Osteoblast (primary cell): ENCODE measurements around the gene ARHGAP4. TPM values are rescaled to one million over a fixed set of nuclear protein-coding genes. Genes with fewer than 3 reads are reported as not detected.

Experiments
- DNase-seq: peaks from one replicate; pipeline ENCODE4 v3.0.0; 2011; ENCODE audit warnings: low spot score, mixed read lengths; ENCODE audit not compliant: insufficient read length; ENCODE audit errors: missing footprints
- H2AFZ ChIP-seq: 2 replicates; pipeline ENCODE4 v1.6.0; 2011; ENCODE audit warnings: mild to moderate bottlenecking, low read length
- H3K27ac ChIP-seq: 2 replicates; pipeline ENCODE4 v1.5.1; 2011; ENCODE audit warnings: mild to moderate bottlenecking, low read depth, low read length, moderate library complexity
- H3K27me3 ChIP-seq: 2 replicates; pipeline ENCODE4 v1.6.0; 2012; ENCODE audit warnings: mild to moderate bottlenecking, control low read depth, inconsistent platforms, low read length, moderate library complexity; ENCODE audit not compliant: insufficient read depth
- H3K36me3 ChIP-seq: 2 replicates; pipeline ENCODE4 v1.5.1; 2011; ENCODE audit warnings: mild to moderate bottlenecking, low read length, control low read depth, moderate library complexity; ENCODE audit not compliant: insufficient read depth
- H3K4me1 ChIP-seq: 2 replicates; pipeline ENCODE4 v1.5.1; 2011; ENCODE audit warnings: mild to moderate bottlenecking, low read length, control low read depth, moderate library complexity; ENCODE audit not compliant: insufficient read depth
- H3K4me2 ChIP-seq: 2 replicates; pipeline ENCODE4 v1.6.0; 2011; ENCODE audit warnings: mild to moderate bottlenecking, low read length; ENCODE audit not compliant: insufficient read depth
- H3K4me3 ChIP-seq: fragments of 200-600 bp; sonication (generic); 3 replicates; pipeline ENCODE4 v1.5.1; 2012; ENCODE audit warnings: mild to moderate bottlenecking, low read length, inconsistent platforms; ENCODE audit not compliant: insufficient read depth
- H3K79me2 ChIP-seq: 2 replicates; pipeline ENCODE4 v1.6.0; 2012; ENCODE audit warnings: mild to moderate bottlenecking, low read length, control low read depth, inconsistent platforms; ENCODE audit not compliant: insufficient read depth
- H3K9me3 ChIP-seq: 2 replicates; pipeline ENCODE4 v1.5.1; 2011; ENCODE audit warnings: low read depth, low read length, control low read depth
- H4K20me1 ChIP-seq: 2 replicates; pipeline ENCODE4 v1.6.0; 2012; ENCODE audit warnings: mild to moderate bottlenecking, low read length, control low read depth; ENCODE audit not compliant: insufficient read depth
- total RNA-seq: library from RNA; depleted of rRNA; stranded (reverse); fragments of >200 nt; gene quantifications from 2 replicates; pipeline ENCODE4 v1.2.3, GENCODE V29; 2012
- TF ChIP-seq, protein P1 (sequence below): IDR thresholded peaks from 2 replicates; pipeline ENCODE4 v1.5.1; 2011; ENCODE audit warnings: mild to moderate bottlenecking, low read depth, low read length, moderate library complexity; ENCODE audit errors: extremely low read depth

ARHGAP4 gene
- total RNA-seq, 1 donor: 1.4 TPM

GRCh38 chrX:153929576-153929975 is 3.5 kb upstream of the ARHGAP4 start:
- Histone ChIP-seq H3K9me3 (no peaks in the 10 kb centered on the region), H3K27me3 (peaks cover 6% of the 10 kb centered on the region), H3K4me1 (peaks cover 9% of the 10 kb centered on the region), H3K79me2 (peaks cover 37% of the 10 kb centered on the region), H3K36me3 (peaks cover 22% of the 10 kb centered on the region), H2AFZ (no peak overlapping the region), H4K20me1 (peaks cover 46% of the 10 kb centered on the region), H3K4me2 (no peak overlapping the region), H3K27ac (no peak overlapping the region), H3K4me3 (no peak overlapping the region)
- TF ChIP-seq, protein P1, sequence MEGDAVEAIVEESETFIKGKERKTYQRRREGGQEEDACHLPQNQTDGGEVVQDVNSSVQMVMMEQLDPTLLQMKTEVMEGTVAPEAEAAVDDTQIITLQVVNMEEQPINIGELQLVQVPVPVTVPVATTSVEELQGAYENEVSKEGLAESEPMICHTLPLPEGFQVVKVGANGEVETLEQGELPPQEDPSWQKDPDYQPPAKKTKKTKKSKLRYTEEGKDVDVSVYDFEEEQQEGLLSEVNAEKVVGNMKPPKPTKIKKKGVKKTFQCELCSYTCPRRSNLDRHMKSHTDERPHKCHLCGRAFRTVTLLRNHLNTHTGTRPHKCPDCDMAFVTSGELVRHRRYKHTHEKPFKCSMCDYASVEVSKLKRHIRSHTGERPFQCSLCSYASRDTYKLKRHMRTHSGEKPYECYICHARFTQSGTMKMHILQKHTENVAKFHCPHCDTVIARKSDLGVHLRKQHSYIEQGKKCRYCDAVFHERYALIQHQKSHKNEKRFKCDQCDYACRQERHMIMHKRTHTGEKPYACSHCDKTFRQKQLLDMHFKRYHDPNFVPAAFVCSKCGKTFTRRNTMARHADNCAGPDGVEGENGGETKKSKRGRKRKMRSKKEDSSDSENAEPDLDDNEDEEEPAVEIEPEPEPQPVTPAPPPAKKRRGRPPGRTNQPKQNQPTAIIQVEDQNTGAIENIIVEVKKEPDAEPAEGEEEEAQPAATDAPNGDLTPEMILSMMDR: no peak
- DNase-seq: no peak

GRCh38 chrX:153928846-153929245 is 2.8 kb upstream of the ARHGAP4 start:
- TF ChIP-seq, protein P1: no peak
- H3K4me3 ChIP-seq: no peak overlapping the region
- no peaks in the 10 kb centered on the region for H3K9me3 ChIP-seq
- H3K36me3 ChIP-seq: peaks cover 22% of the 10 kb centered on the region
- peak overlapping the region; percentile 71 for H3K4me2 ChIP-seq
- H2AFZ ChIP-seq: no peak overlapping the region
- no peak overlapping the region for H3K27ac ChIP-seq
- peaks cover 6% of the 10 kb centered on the region for H3K27me3 ChIP-seq
- peaks cover 40% of the 10 kb centered on the region for H4K20me1 ChIP-seq
- H3K79me2 ChIP-seq: peaks cover 30% of the 10 kb centered on the region
- H3K4me1 ChIP-seq: peaks cover 6% of the 10 kb centered on the region
- no peak for DNase-seq

DNA sequence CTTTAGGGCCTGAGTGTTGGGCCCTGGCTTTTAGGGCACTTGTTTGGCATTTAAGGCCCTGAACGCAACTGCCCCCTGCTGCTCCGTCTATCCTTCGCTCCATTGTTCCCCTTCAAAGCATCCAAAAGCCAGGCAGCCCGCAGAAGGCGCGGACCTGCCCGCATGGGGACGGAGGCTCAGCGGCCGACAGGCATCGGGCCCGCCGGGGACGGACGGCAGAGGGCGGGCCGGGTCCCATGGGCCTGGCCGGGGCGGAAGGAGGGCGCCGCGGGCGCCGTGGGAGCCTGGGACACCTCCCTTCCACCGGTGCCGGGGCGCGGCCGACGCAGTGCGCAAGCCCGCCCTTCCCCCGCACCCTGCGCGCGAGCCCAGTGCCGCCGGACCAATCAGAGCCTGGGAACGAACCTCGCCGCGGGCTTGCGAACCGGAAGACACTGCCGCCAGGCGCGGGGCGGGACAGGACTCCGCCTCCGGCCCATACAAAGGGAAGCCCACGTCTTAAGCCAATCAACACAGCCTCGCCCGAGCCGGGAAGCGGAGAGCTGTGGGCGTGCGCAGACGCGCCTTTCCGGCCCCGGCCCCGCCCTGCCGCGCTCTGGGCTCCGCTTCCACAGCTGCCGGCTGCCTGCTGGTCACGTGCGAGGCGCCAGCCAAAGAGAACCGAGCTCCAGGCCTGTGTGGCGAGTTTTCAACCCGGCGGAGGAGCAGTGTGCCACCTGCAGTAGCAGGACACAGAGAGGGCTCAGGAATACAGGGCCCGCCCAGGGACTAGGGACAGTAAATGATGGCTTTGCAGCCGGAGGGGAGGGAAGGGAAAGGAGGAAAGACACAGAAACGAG is 2.1 kb upstream of the ARHGAP4 start:
- peaks cover 6% of the 10 kb centered on the region for H3K27me3 ChIP-seq
- peaks cover 2% of the 10 kb centered on the region for H3K4me1 ChIP-seq
- H4K20me1 ChIP-seq: peaks cover 35% of the 10 kb centered on the region
- peak overlapping the region; percentile 71 for H3K4me2 ChIP-seq
- peak; percentile 100 for DNase-seq
- H3K36me3 ChIP-seq: peaks cover 22% of the 10 kb centered on the region
- H3K9me3 ChIP-seq: no peaks in the 10 kb centered on the region
- H3K4me3 ChIP-seq: peak overlapping the region; percentile 76
- TF ChIP-seq, protein P1: peak; percentile 16
- H3K27ac ChIP-seq: peak overlapping the region; percentile 78
- H2AFZ ChIP-seq: peak overlapping the region; percentile 61
- H3K79me2 ChIP-seq: peaks cover 23% of the 10 kb centered on the region

DNA sequence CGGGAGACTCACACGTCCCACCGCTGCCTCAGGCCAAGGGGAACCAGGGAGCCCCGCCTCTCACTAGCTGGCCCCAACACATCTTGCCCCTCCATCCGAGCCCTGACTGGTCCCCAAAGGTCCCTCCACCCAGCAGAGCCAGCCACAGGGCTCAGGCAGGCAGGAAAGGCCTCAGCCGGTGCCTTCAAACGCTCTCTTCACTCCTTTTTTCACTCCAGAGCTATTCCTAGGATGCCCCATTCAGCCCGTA is 1.5 kb upstream of the ARHGAP4 start:
- peak overlapping the region; percentile 76 for H3K4me3 ChIP-seq
- peaks cover 18% of the 10 kb centered on the region for H3K79me2 ChIP-seq
- H3K9me3 ChIP-seq: no peaks in the 10 kb centered on the region
- H3K36me3 ChIP-seq: peaks cover 22% of the 10 kb centered on the region
- peak overlapping the region; percentile 71 for H3K4me2 ChIP-seq
- H3K27ac ChIP-seq: peak overlapping the region; percentile 78
- peak overlapping the region; percentile 61 for H2AFZ ChIP-seq
- H3K27me3 ChIP-seq: peaks cover 6% of the 10 kb centered on the region
- TF ChIP-seq, protein P1: no peak
- peaks cover 2% of the 10 kb centered on the region for H3K4me1 ChIP-seq
- H4K20me1 ChIP-seq: peaks cover 30% of the 10 kb centered on the region
- DNase-seq: no peak
